ENCODE measurements around the gene METTL27.
"Not testable (repeated sequence)": the region's sequence is repeated elsewhere in the genome, so short reads cannot be mapped to it uniquely, and the experiment has no call there.

METTL27 gene

GRCh38 chr7:73820013-73820412, 22.3 kb downstream of the METTL27 start:
- DNase-seq (ENCODE audit: low read depth) = no peak

GRCh38 chr7:73817121-73817520, 25.2 kb downstream of the METTL27 start:
- no peak for DNase-seq (ENCODE audit: low read depth)

GRCh38 chr7:73815436-73815835, 26.9 kb downstream of the METTL27 start:
- no peak for DNase-seq (ENCODE audit: low read depth)

GRCh38 chr7:73812996-73813395, 29.3 kb downstream of the METTL27 start:
- no peak for DNase-seq (ENCODE audit: low read depth)

- DNase-seq (ENCODE audit: low read depth) = peak; percentile 32
Observed at GRCh38 chr7:73811760-73812168, 30.6 kb downstream of the METTL27 start.

- no peak for DNase-seq (ENCODE audit: low read depth)
Observed at GRCh38 chr7:73810998-73811360, 31.3 kb downstream of the METTL27 start.

- DNase-seq (ENCODE audit: low read depth) = no peak
Observed at GRCh38 chr7:73809467-73809951, 32.8 kb downstream of the METTL27 start.

GRCh38 chr7:73802459-73802858, 39.9 kb downstream of the METTL27 start:
- no peak for DNase-seq (ENCODE audit: low read depth)

GRCh38 chr7:73801577-73801976, 40.7 kb downstream of the METTL27 start:
- DNase-seq (ENCODE audit: low read depth) = no peak

- DNase-seq (ENCODE audit: low read depth) = no peak
Observed at GRCh38 chr7:73799282-73800141, 42.8 kb downstream of the METTL27 start.

- DNase-seq (ENCODE audit: low read depth) = not testable (repeated sequence)
Observed at GRCh38 chr7:73797176-73797575, 45.1 kb downstream of the METTL27 start.

- not testable (repeated sequence) for DNase-seq (ENCODE audit: low read depth)
Observed at GRCh38 chr7:73796656-73797055, 45.7 kb downstream of the METTL27 start.

- not testable (repeated sequence) for DNase-seq (ENCODE audit: low read depth)
Observed at GRCh38 chr7:73795188-73795587, 47.1 kb downstream of the METTL27 start.

- not testable (repeated sequence) for DNase-seq (ENCODE audit: low read depth)
Observed at GRCh38 chr7:73791170-73791690, 51.1 kb downstream of the METTL27 start.

GRCh38 chr7:73789051-73789450, 53.3 kb downstream of the METTL27 start:
- no peak for DNase-seq (ENCODE audit: low read depth)

- not testable (repeated sequence) for DNase-seq (ENCODE audit: low read depth)
Observed at GRCh38 chr7:73787786-73788048, 54.6 kb downstream of the METTL27 start.

GRCh38 chr7:73786588-73786987, 55.7 kb downstream of the METTL27 start:
- no peak for DNase-seq (ENCODE audit: low read depth)
